Neural progenitor cell (in vitro differentiated cells): ENCODE data around the gene SFXN2.

Experiments
- CTCF ChIP-seq: fragments of 200-600 bp; sonication (generic); IDR thresholded peaks from 2 replicates; pipeline ENCODE4 v1.5.1; 2017; ENCODE audit warnings: antibody characterized with exemption, mild to moderate bottlenecking
- EZH2 ChIP-seq: fragments of 200-600 bp; sonication (generic); IDR thresholded peaks from 2 replicates; pipeline ENCODE4 v1.6.1; 2017; ENCODE audit warnings: antibody characterized with exemption, mild to moderate bottlenecking, moderate library complexity

GRCh38 chr10:102765336-102765735 lies 50.9 kb downstream of the SFXN2 start:
- TF ChIP-seq EZH2 (no peak), CTCF (no peak)
